Smooth muscle cell of the brain vasculature (primary cell): Measurements from ENCODE around the gene NCEH1.
"Not testable (repeated sequence)": the region's sequence is repeated elsewhere in the genome, so short reads cannot be mapped to it uniquely, and the experiment has no call there.

ENCODE experiments used
- DNase-seq: peaks from one replicate; pipeline ENCODE4 v3.0.0-alpha.2; 2012; ENCODE audit warnings: low read depth, low spot score

NCEH1 gene, protein sequence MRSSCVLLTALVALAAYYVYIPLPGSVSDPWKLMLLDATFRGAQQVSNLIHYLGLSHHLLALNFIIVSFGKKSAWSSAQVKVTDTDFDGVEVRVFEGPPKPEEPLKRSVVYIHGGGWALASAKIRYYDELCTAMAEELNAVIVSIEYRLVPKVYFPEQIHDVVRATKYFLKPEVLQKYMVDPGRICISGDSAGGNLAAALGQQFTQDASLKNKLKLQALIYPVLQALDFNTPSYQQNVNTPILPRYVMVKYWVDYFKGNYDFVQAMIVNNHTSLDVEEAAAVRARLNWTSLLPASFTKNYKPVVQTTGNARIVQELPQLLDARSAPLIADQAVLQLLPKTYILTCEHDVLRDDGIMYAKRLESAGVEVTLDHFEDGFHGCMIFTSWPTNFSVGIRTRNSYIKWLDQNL

GRCh38 chr3:172710664-172711453, at the start of gene NCEH1:
NCEH1 (minus strand) TSS chr3:172711067; CDS start chr3:172710984, 83 bp downstream.
- peak; percentile 70 for DNase-seq

DNA sequence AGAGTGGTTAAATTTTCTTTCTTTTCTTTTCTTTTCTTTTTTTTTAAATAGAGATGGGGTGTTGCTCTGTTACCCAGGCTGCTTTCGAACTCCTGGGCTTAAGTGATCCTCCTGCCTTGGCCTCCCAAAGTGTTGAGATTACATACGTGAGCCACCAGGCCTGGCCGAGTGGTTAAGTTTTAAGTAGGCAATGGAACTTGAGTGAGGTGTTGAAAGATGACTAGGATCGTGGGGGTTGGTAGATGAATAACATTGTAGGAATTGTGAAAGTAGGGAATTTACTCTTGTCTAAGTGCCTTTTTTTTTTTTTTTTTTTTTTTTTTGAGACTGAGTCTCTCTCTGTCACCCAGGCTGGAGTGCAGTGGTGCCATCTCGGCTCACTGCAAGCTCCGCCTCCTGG, 49.5 kb upstream of the NCEH1 start:
- not testable (repeated sequence) for DNase-seq

DNA sequence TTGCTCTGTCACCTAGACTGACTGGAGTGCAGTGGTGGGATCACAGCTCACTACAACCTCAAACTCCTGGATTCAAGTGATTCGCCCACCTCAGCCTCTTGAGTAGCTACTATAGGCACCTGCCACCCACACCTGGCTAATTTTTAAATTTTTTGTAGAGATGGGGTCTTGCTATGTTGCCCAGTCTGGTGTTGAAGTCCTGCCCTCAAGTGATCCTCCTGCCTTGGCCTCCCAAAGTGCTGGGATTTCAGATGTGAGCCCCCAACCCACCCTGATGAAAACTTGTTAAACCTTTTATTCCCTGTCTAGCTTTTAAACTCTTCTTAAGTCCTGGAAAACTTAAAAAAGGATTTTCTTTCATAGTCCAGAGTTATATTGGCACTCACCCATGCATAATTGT, 42.3 kb upstream of the NCEH1 start:
- DNase-seq, result no peak

- DNase-seq, result no peak
Measured at GRCh38 chr3:172752651-172753050, 41.8 kb upstream of the NCEH1 start.

- DNase-seq, result no peak
Measured at GRCh38 chr3:172751175-172751704, 40.4 kb upstream of the NCEH1 start.

- peak; percentile 100 for DNase-seq
Measured at GRCh38 chr3:172750368-172751174, 39.7 kb upstream of the NCEH1 start, which contains the start of gene ECT2. ECT2 (plus strand) TSS chr3:172750726; CDS start chr3:172754531, 3,805 bp downstream.

DNA sequence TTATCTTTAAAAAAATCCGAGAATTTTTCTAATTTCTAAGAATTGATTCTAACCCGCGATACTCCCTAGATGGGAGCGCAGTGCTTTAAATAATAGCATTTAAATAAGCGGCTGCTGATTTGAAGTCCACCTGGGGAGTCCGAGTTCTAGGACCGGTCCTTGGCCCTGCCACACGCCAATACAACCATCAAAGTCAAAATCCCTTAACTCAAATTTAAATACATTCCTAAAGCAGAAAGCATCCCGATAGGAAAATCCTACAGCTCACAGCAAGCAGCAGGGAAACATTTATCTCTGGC, 39.2 kb upstream of the NCEH1 start:
- DNase-seq, result no peak

DNA sequence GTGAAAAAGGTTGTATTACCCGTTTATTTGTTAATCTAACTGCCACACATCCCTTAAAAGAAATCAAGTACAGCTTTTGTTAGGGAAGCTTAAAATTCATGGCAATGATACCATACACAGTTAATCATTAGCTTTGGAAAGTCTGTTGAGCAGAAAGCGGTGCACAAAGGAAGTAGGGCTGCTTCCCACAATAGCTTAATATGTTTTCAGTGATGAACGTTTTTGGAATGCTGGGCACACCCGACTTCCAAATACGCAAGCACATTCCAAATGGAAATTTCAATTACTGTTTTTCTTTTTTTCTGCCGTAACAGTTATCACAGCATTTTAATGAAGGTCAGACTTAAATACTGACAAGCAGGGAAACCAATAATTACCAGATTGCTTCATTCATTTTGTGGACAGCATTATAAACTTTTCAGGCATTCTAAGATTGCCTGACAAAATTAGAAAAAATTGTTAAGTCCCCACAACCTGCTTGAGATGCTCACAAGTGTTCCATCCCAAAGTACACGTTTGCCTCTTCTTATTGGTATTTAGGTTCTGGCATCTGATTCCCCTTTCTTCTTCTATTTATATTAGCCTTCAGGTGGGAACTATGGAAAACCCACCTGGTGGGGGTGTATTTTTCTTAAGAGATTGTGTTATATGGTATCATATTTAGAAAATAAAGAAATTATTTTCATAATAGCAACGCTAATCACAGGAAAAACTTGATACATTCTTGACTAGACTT, 38.5 kb upstream of the NCEH1 start:
- no peak for DNase-seq

DNA sequence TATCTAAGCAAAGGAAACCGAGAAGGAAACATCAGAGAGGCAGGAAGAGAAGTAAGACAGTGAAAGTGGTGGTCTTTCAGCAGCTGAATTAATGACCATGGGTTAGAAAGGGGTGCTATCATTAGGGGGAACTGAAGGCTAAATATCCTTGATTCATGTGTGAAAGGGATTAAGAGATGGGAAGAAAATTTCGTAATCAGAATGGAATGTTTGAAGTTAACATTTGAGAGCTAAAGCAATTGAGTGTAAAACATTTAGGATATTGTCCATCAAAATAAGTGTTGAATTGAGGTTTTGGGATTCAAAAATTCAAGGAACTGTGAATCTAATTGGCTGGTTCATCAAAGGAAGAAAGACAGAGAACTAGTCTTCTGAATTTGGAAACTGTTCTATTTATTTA, 35.6 kb upstream of the NCEH1 start:
- no peak for DNase-seq

- DNase-seq, result no peak
Measured at GRCh38 chr3:172739462-172739861, 28.6 kb upstream of the NCEH1 start.

GRCh38 chr3:172735014-172735413, 24.1 kb upstream of the NCEH1 start:
- DNase-seq, result no peak

- DNase-seq, result no peak
Measured at GRCh38 chr3:172726380-172726779, 15.5 kb upstream of the NCEH1 start.

DNA sequence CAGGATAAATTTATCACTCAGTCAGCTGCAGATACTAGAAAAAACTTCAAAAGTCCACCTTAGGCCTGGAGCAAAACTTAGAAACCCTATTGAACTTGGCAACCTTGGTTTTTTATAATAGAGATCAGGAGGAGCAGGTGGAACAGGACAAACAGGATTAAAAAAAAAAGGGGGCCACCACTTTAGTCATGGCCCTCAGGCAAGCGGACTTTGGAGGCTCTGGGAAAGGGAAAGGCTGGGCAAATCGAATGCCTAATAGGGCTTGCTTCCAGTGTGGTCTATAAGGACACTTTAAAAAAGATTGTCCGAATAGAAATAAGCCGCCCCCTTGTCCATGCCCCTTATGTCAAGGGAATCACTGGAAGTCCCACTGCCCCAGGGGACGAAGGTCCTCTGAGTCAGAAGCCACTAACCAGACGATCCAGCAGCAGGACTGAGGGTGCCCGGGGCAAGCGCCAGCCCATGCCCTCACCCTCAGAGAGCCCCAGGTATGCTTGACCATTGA, 11.7 kb upstream of the NCEH1 start:
- DNase-seq, result not testable (repeated sequence)

GRCh38 chr3:172717493-172718088, 6.7 kb upstream of the NCEH1 start:
- DNase-seq, result no peak

GRCh38 chr3:172716476-172716875, 5.6 kb upstream of the NCEH1 start:
- no peak for DNase-seq

- no peak for DNase-seq
Measured at GRCh38 chr3:172713316-172713715, 2.4 kb upstream of the NCEH1 start.

DNA sequence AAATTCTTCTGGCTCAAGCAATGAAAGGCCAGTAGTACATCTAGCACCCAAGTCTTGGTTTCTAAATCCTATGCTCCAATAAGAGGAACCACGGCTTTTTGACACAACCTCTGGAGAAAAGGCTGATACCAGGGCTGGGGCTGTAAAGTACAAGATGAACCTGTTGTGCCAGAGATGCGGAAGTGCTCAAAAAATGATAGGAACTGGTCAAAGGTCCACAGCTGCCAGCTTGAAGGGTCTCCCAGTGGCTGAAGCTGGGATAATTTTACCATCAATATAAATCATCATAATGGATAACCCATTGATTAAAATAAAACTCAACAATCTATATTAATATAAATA, 558 bp upstream of the NCEH1 start:
- DNase-seq, result no peak

DNA sequence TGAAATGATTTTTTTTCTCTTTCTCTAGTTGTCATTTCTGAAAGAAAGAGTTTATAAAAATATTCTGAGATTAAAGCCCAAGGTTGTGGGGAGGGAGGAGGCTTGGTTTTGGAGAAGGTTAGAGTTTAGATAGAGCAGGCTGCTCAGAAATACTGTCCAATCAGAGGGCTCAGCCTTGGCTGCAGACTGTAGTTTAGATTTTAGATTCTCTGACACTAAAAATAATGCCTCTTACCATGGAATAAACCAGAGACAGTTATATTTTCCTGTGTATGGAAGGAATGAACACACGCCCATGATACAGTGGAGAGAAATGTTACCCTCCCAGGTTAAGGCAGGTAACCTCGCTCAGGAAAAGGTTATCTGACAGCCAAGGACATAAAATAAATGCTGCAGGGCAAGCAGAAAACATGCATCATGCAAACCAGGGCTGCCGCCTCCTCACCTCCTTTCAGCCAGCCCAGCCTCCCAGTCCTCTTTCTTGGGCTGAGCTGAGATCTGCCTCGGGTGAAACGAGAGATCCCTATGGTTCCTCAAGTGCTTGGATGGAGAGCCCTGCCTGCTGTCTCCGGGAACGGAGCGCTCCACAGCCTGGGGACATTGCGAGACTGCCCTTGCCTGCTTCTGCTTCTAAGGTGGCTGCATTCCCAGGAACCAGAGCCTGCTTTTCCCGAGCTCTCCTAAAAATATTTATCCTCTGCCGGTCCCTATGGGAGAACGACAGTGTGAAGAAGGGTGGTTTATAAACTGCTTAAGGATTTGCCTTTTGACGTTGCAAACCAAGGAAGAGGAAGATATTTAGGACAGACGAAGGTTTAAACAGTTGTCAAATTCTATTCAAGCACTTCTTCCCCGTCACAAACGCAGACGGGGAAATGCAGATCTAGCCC, 848 bp downstream of the NCEH1 start:
- no peak for DNase-seq

DNA sequence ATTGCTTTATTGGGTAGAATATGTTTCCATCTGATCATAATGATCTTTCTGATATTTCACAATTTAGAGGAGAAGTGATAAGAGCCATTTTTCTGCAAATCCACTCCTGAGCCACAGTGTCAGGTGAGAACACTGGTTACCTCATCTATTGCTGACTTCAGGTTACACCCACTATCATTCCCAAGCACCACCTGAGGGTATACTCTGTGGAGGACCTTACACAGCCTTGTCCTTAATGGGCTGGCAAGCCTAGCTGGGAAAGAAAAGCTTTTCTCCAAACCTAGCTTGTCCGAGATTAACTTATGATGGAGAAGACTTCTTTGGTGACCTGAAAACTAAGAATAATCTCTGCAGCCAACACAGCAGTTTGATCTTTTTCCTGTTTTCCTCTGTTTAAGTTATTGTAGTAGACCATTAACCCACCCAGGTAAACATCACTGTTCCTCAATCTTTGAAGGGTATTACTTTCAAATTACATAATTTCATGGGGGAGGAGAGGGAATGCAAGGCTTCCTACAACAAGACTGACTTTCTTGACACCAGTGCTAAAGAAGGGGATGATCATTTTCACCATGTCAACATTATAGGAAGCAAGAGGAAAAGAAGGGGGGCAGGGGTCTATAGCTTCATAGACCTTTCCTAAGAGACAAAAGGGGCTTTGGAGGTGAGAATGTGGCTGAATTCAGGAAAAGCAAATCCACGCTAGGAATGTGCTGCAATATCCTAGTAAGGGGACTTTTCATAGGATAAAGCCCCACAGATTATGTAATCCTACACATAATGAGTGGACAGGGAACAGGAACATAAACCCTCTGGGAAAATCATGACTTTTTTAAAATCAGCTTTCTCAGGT, 1.7 kb downstream of the NCEH1 start:
- no peak for DNase-seq
